WTC11 (cell line): ENCODE data around the gene FAM32A. TPM values are rescaled to one million over a fixed set of nuclear protein-coding genes. Genes with fewer than 3 reads are reported as not detected.

Experiments used
- ATAC-seq: fragments of 200-7000 bp; cut with Tn5 transposase; 2 replicates; pipeline ENCODE4 v1.10.0; 2021; ENCODE audit warnings: mild to moderate bottlenecking, moderate library complexity
- CTCF ChIA-PET: fragments of 300-600 bp; sonication (Branson Sonifier 250); formaldehyde crosslinking; loops from one replicate; lab custom pipeline; 2021; ENCODE audit warnings: antibody characterized with exemption; lab: Charles Lee
- POLR2A ChIA-PET: fragments of 350-600 bp; sonication (Branson Sonifier 250); formaldehyde crosslinking; loops from one replicate; lab custom pipeline; 2021; ENCODE audit warnings: antibody characterized with exemption; lab: Charles Lee
- DNase-seq: peaks from one replicate; pipeline ENCODE4 v3.0.0; 2021; ENCODE audit warnings: low spot score
- H3K27ac Mint-ChIP-seq: 2 replicates; pipeline ENCODE4 v1.8.0; 2021; ENCODE audit warnings: mixed read lengths
- H3K27me3 Mint-ChIP-seq: 2 replicates; pipeline ENCODE4 v1.8.0; 2021; ENCODE audit warnings: low read depth, mild to moderate bottlenecking, moderate library complexity, mixed read lengths
- H3K36me3 Mint-ChIP-seq: 2 replicates; pipeline ENCODE4 v1.8.0; 2021; ENCODE audit warnings: mixed read lengths
- H3K4me1 Mint-ChIP-seq: 2 replicates; pipeline ENCODE4 v1.8.0; 2022; ENCODE audit warnings: mixed read lengths
- H3K4me3 Mint-ChIP-seq: 2 replicates; pipeline ENCODE4 v1.8.0; 2021; ENCODE audit warnings: mild to moderate bottlenecking, moderate library complexity, mixed read lengths
- H3K9me3 Mint-ChIP-seq: 2 replicates; pipeline ENCODE4 v1.8.0; 2021; ENCODE audit warnings: mixed read lengths
- ARID4B ChIP-seq: sonication (generic); formaldehyde crosslinking; IDR thresholded peaks from 2 replicates; pipeline ENCODE4 v1.8.0; 2023; ENCODE audit warnings: missing genetic modification reagents, mild to moderate bottlenecking, borderline replicate concordance
- CBFB ChIP-seq: sonication (generic); formaldehyde crosslinking; IDR thresholded peaks from 2 replicates; pipeline ENCODE4 v1.8.1; 2022; ENCODE audit warnings: mild to moderate bottlenecking, low read depth, missing genetic modification reagents
- E2F1 ChIP-seq: sonication (generic); formaldehyde crosslinking; IDR thresholded peaks from 2 replicates; pipeline ENCODE4 v1.8.0; 2022; ENCODE audit warnings: mild to moderate bottlenecking, missing genetic modification reagents
- FOXJ3 ChIP-seq: sonication (generic); formaldehyde crosslinking; IDR thresholded peaks from 2 replicates; pipeline ENCODE4 v1.9.0; 2021; ENCODE audit warnings: missing genetic modification reagents, mild to moderate bottlenecking, borderline replicate concordance
- GRHL2 ChIP-seq: fragments of 250-450 bp; sonication (Bioruptor Pico); IDR thresholded peaks from 2 replicates; pipeline ENCODE4 v1.8.0; 2022; ENCODE audit warnings: mild to moderate bottlenecking, moderate library complexity; ENCODE audit not compliant: insufficient replicate concordance, severe bottlenecking
- GTF2I ChIP-seq: fragments of 250-450 bp; sonication (Bioruptor Pico); conservative IDR thresholded peaks from 2 replicates; pipeline ENCODE4 v1.4.0; 2021; ENCODE audit warnings: mild to moderate bottlenecking
- MYBL2 ChIP-seq: sonication (generic); formaldehyde crosslinking; IDR thresholded peaks from 2 replicates; pipeline ENCODE4 v1.8.1; 2023; ENCODE audit warnings: mild to moderate bottlenecking, moderate library complexity, missing genetic modification reagents
- NR2C2 ChIP-seq: sonication (generic); formaldehyde crosslinking; IDR thresholded peaks from 2 replicates; pipeline ENCODE4 v1.8.0; 2022; ENCODE audit warnings: mild to moderate bottlenecking, missing genetic modification reagents
- NR3C1 ChIP-seq: sonication (generic); formaldehyde crosslinking; conservative IDR thresholded peaks from 2 replicates; pipeline ENCODE4 v1.8.1; 2023; ENCODE audit warnings: low read depth, mild to moderate bottlenecking, missing genetic modification reagents
- OVOL2 ChIP-seq: fragments of 250-450 bp; sonication (Bioruptor Pico); IDR thresholded peaks from 2 replicates; pipeline ENCODE4 v1.9.0; 2021; ENCODE audit warnings: mild to moderate bottlenecking, borderline replicate concordance
- SMAD3 ChIP-seq: sonication (generic); formaldehyde crosslinking; IDR thresholded peaks from 2 replicates; pipeline ENCODE4 v1.8.0; 2022; ENCODE audit warnings: missing genetic modification reagents, mild to moderate bottlenecking, borderline replicate concordance
- SP1 ChIP-seq: sonication (generic); formaldehyde crosslinking; conservative IDR thresholded peaks from 2 replicates; pipeline ENCODE4 v1.8.1; 2022; ENCODE audit warnings: missing genetic modification reagents
- STAT6 ChIP-seq: sonication (generic); formaldehyde crosslinking; conservative IDR thresholded peaks from 2 replicates; pipeline ENCODE4 v1.8.1; 2023; ENCODE audit warnings: mild to moderate bottlenecking, low read depth, missing genetic modification reagents, moderate library complexity
- ZNF219 ChIP-seq: sonication (generic); formaldehyde crosslinking; IDR thresholded peaks from 2 replicates; pipeline ENCODE4 v1.8.0; 2023; ENCODE audit warnings: missing genetic modification reagents, mild to moderate bottlenecking, borderline replicate concordance
- ZNF263 ChIP-seq: sonication (generic); formaldehyde crosslinking; IDR thresholded peaks from 2 replicates; pipeline ENCODE4 v1.8.1; 2022; ENCODE audit warnings: low read depth, mild to moderate bottlenecking, moderate library complexity, missing genetic modification reagents
- ZNF317 ChIP-seq: sonication (generic); formaldehyde crosslinking; IDR thresholded peaks from 2 replicates; pipeline ENCODE4 v1.8.1; 2023; ENCODE audit warnings: low read depth, mild to moderate bottlenecking, moderate library complexity, missing genetic modification reagents, borderline replicate concordance
- ZNF396 ChIP-seq: fragments of 250-450 bp; sonication (Bioruptor Pico); IDR thresholded peaks from 2 replicates; pipeline ENCODE4 v1.8.0; 2021; ENCODE audit warnings: mild to moderate bottlenecking, moderate library complexity, borderline replicate concordance
- ZNF423 ChIP-seq: fragments of 250-450 bp; sonication (Bioruptor Pico); IDR thresholded peaks from 2 replicates; pipeline ENCODE4 v2.1.2; 2022; ENCODE audit warnings: mild to moderate bottlenecking, moderate library complexity
- ZNF532 ChIP-seq: fragments of 250-450 bp; sonication (Bioruptor Pico); IDR thresholded peaks from 2 replicates; pipeline ENCODE4 v1.9.0; 2021; ENCODE audit warnings: mild to moderate bottlenecking, borderline replicate concordance
- total RNA-seq: library from RNA; stranded (reverse); gene quantifications from 3 replicates; pipeline ENCODE4 v1.2.3, GENCODE V29; 2021
- TF ChIP-seq, protein P1 (sequence below): sonication (generic); formaldehyde crosslinking; IDR thresholded peaks from 2 replicates; pipeline ENCODE4 v1.8.1; 2023; ENCODE audit warnings: mild to moderate bottlenecking, moderate library complexity, missing genetic modification reagents

The FAM32A gene
- total RNA-seq, 1 experiment from 2014 or later: 62.2 TPM

GRCh38 chr19:16156904-16157303 lies 28.3 kb upstream of the FAM32A start (continued):
- TF ChIP-seq ZNF532 (CRISPR knock-in tag): no peak
- no peak for TF ChIP-seq CBFB (CRISPR knock-in tag)
- no peak for TF ChIP-seq NR2C2 (CRISPR knock-in tag)
- TF ChIP-seq FOXJ3 (CRISPR knock-in tag): no peak
- no peak for TF ChIP-seq NR3C1 (CRISPR knock-in tag)
- TF ChIP-seq STAT6: no peak
- no peak for TF ChIP-seq SMAD3 (CRISPR knock-in tag)
- no peak for TF ChIP-seq E2F1 (CRISPR knock-in tag)
- no peak for TF ChIP-seq MYBL2 (CRISPR knock-in tag)
- no peak for TF ChIP-seq SP1 (CRISPR knock-in tag)
- TF ChIP-seq ZNF263 (CRISPR knock-in tag): no peak
- TF ChIP-seq ZNF219 (CRISPR knock-in tag): no peak
- TF ChIP-seq ZNF423 (CRISPR knock-in tag): no peak
- no peak for TF ChIP-seq ZNF396

DNA sequence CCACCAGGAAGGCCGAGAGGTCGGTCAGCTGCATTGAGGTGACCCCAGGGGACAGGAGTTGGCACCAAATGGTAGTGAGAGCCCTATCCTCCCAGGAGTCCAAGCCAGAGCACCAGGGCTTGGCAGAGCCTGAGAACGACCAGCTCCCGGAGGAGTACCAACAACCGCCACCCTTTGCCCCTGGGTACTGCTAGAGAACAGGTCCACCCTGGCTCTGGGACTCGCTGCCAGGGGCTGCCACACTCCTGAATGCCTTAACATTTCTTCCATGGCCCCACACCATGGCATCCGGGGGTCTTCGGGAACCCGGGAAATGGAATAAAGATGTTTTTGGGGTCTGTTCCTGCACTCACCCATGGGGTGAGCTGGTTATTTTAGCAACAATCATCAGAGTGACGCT lies 27.6 kb upstream of the FAM32A start:
- CTCF ChIA-PET: no interaction called here
- no peak for ATAC-seq
- H3K9me3 Mint-ChIP-seq: no peaks in the 10 kb centered on the region
- TF ChIP-seq GRHL2 (CRISPR knock-in tag): no peak
- no peak for TF ChIP-seq GTF2I (CRISPR knock-in tag)
- no peak for TF ChIP-seq ARID4B (CRISPR knock-in tag)
- no peak for TF ChIP-seq NR3C1 (CRISPR knock-in tag)
- no peak for TF ChIP-seq CBFB (CRISPR knock-in tag)
- no peak for TF ChIP-seq ZNF317 (CRISPR knock-in tag)
- TF ChIP-seq OVOL2 (CRISPR knock-in tag): no peak
- TF ChIP-seq, protein P1, sequence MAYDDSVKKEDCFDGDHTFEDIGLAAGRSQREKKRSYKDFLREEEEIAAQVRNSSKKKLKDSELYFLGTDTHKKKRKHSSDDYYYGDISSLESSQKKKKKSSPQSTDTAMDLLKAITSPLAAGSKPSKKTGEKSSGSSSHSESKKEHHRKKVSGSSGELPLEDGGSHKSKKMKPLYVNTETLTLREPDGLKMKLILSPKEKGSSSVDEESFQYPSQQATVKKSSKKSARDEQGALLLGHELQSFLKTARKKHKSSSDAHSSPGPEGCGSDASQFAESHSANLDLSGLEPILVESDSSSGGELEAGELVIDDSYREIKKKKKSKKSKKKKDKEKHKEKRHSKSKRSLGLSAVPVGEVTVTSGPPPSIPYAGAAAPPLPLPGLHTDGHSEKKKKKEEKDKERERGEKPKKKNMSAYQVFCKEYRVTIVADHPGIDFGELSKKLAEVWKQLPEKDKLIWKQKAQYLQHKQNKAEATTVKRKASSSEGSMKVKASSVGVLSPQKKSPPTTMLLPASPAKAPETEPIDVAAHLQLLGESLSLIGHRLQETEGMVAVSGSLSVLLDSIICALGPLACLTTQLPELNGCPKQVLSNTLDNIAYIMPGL: no peak
- H3K27me3 Mint-ChIP-seq: no peaks in the 10 kb centered on the region; the same call in 1 of the 2 replicates
- H3K27ac Mint-ChIP-seq: no peak overlapping the region
- POLR2A ChIA-PET: interaction anchor here (0.5 kb wide), 1 partner anchor 147 kb away, joined by 5 read pairs; no protein-coding TSS in a partner anchor
- no peak for DNase-seq
- H3K4me3 Mint-ChIP-seq: no peak overlapping the region
- no peaks in the 10 kb centered on the region for H3K4me1 Mint-ChIP-seq
- H3K36me3 Mint-ChIP-seq: no peaks in the 10 kb centered on the region
